NCI-H1105 (cell line): ENCODE results near the gene RTCA.
"Not testable (repeated sequence)": the region's sequence is repeated elsewhere in the genome, so short reads cannot be mapped to it uniquely, and the experiment has no call there.

Experiments used
- DNase-seq: peaks from one replicate; lab custom pipeline; 2025; lab: John Stamatoyannopoulos, UW

The RTCA gene

GRCh38 chr1:100265931-100266740, at the start of gene RTCA:
RTCA (plus strand) TSS chr1:100266216; CDS start chr1:100266376, 160 bp downstream.
- DNase-seq = peak; percentile 98

DNA sequence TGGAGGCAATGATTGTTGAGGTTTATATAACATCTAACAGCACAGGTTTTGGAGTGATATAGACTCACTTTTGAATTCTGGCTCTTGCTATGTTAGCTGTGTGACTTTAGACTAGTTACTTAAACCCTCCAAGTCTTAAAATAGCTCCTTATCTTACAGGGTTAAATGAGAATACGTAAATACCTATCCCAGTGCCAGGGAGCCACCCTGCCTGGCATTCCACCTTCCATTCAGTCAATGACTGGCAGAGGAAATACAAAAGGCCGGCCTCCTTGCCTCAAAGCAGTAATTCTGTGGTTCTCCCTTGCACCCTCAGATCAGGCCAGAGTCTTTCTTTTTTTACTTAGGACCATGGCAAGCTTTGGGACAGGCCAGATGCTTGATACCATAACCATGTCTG, 48.2 kb upstream of the RTCA start:
- DNase-seq = no peak

DNA sequence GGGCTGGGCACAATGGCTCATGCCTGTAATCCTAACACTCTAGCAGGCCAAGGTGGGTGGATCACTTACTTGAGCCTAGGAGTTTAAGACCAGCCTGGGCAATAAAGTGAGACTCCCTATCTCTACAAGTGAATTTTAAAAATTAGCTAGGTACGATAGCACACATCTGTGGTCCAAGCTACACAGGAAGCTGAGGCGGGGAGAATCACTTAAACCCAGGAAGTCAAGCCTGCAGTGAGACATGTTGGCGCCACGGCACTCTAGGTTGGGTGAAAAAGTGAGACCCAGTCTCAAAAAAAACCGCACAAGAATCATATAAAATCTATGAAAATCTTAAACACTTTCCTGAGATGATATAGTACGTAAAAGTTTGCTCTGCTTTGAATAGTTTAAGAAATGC, 46.6 kb upstream of the RTCA start:
- DNase-seq = no peak

GRCh38 chr1:100219883-100220282, 46.1 kb upstream of the RTCA start:
- DNase-seq = no peak

DNA sequence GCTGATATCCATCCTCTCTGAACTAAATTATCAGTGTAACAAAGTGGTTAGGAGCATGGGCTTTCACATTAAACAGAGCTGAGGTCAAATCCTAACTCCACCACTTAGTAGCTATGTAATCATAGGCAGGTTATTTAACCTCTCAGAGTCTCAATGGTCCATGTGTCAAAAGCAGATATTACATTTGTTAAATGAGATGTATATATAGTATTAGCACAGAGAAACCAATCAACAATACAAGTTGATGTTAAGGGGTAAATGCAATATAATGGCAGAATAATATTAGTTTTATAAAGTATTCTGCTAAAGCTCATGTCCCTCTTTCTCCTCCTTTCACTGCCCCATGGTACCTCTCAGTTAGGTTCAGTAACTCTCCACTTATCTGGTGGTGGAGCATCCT, 43.6 kb upstream of the RTCA start:
- DNase-seq = no peak

DNA sequence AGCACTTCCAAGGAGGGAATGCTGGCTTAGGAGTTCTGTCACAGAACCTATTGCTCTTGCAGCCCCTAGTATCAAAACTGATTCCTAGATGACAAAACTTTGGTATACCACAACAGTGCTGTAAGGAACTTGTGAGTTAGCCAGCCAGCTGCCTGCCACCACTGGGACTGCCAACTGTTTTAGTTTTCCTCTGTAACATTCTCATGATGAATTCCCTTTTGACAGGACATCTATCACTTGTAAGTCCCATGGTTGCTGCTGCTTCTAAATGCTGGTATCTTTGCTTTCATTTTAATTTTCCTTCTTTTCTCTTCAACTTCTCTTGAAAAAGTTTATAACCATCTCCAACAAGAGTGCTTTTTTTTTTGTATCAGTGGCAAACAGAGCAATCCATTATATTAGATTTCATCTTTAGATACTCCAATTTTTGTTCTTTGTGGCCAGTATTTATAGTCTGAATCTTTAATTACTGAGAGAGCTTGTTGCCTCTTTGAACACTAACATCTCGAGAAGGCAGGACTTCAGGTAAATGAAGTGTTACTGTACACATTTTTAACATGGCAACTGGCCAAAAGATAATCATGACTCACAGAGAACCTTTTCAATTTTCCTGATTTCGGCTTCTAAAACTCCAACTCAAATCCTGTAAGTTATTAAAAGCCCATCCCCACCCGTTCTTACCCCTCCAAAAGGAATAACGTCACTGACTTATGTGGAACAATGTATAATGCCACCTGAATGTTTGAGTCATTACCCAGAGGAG, 36.2 kb upstream of the RTCA start:
- no peak for DNase-seq

GRCh38 chr1:100230765-100231164, 35.3 kb upstream of the RTCA start:
- DNase-seq = no peak

GRCh38 chr1:100231721-100232120, 34.3 kb upstream of the RTCA start:
- no peak for DNase-seq

DNA sequence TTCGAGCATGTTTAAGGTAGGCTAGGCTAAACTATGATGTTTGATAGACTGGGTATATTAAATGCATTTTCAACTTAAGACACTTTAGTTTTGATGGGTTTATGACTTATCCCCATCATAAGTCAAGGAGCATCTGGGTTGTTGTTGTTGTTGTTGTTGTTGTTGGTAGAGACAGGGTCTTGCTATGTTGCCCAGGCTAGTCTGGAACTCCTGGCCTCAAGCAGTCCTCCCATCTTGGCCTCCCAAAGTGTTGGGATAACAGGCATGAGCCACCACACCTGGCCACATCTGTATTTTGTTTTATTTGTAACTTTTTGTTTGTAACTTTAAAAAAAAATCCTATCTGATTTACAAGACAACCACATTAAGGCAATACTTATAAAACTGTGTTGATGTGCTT, 33.9 kb upstream of the RTCA start:
- no peak for DNase-seq

DNA sequence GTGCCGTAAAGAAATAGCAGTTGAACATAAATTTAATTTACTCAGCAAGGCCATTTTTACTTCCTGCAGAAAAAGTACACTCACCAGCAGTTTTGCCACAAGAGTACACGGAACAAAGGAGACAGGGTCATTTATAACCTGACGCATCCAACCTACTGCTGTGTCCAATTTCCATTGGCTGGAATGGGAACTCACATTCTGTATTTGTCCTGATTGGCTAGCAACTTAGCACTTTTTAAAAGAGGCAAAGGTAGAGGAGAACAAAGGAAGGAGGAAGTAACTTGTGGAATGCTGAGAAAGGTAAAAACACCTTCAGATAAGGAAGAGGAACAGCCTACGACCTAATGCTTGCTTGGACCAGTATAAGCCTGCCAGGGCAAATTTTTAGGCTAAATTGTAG, 32.5 kb upstream of the RTCA start:
- not testable (repeated sequence) for DNase-seq

- DNase-seq = no peak
Measured at GRCh38 chr1:100234432-100234831, 31.6 kb upstream of the RTCA start.

DNA sequence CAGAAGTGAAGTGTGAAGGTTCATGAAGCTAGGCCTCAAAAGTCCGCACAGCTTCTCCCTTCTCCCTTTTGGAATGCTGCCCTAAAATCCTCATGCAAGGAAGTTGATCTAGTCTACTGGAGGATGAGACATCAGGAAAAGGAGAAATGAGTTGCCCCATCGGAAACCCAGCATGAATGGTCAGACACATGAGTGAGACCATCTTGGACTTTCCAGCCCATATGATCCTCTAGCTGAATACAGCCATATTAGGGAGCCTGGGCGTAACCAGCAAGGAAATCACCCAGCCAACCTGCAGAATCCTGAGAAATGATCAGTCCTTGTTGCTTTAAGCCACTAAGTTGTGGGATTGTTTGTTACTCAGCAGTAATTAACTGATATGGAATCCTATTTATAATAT, 28.9 kb upstream of the RTCA start:
- DNase-seq = no peak

GRCh38 chr1:100239961-100240360, 26.1 kb upstream of the RTCA start:
- no peak for DNase-seq

DNA sequence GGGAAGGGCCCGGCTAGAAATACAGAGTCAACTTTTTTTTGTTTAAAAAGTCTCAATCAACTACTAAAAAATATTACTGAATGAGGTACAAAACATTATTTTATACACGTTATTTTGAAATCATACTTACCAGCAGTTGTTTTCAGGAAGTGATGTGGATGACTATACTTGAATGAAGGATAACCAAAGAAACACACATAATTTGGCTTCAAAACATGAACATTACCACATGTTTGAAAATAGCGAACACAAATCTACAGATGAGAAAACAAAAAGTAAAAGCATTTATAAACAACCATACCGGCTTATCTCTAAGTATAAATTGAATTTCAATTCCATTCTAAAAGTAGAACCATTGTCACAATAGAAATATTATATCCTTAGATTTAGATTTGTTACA, 25.4 kb upstream of the RTCA start:
- no peak for DNase-seq

DNA sequence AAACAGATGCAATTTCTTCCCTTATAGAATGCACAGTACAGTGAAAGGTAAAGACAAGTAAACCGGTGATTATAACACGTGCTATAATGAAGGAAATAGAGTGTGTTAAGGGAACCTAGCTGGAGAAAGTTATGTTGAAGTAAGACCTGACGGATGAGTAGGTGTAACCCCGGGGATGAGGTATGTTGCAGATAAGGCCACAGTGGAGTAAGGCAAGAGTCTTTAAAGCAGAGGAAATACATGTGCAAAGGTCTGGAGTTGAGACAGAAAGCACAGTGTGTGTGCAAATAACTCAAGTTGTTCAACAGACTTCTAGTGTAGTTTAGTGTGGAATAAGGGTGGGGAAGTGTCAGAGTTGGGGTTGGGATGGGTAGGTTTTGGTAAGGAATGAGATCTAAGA, 19.3 kb upstream of the RTCA start:
- DNase-seq = no peak

DNA sequence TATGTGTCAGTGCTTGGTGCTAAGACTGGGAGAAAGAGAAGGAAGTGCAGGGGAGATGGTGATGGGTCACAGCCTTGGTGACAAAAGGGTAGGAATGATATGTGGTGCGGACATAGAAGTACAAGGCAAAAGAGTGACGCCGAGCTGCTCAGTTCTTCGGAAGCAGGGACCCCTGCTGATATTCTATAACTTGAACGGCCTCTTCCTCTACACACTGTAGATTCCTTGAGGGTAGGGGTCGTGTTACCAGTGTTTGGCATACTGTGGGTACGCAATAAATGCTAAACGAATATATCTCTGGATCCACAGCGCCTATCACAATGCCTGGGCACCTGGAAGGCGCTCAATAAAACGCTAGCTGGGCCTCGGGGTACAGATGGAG, 16.9 kb upstream of the RTCA start:
- no peak for DNase-seq

- DNase-seq = peak; percentile 97
Measured at GRCh38 chr1:100249537-100250257, 16.3 kb upstream of the RTCA start, which contains the start of gene DBT. DBT (minus strand) TSS chr1:100249834; CDS start chr1:100249820, 14 bp downstream.

DNA sequence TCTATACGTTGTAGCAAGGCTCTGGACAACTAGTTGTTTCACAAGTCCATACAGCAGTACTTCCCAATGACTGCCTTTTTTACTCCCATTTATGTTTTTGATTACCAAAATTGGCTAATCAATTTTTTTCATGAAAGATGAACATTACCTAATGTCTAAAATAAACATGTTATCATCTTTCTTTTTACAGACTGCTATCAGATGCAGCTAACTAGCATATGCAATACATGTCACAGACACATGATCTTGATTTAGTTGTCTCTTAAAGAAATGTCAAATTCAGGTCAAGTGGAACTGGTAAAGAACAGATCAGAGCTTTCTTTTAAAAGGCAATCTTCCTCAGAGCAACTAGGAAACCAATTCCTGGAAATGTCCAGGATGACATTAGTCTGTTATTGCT, 15.8 kb upstream of the RTCA start:
- no peak for DNase-seq

DNA sequence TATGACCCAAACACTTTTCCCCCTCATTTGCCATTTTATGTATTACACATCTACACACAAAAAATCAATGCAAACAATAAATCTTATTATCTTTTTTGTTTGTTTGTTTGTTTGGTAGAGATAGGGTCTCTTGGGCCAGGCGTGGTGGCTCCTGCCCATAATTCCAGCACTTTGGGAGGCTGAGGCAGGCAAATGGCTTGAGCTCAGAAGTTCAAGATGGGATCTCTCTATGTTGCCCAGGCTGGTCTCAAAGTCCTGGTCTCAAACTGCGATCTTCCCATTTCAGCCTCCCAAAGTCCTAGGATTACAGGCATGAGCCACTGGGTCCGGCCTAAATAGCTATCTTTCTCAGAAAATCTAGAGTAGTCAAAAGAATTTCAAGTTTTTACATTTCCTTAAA, 15.2 kb upstream of the RTCA start:
- DNase-seq = no peak

DNA sequence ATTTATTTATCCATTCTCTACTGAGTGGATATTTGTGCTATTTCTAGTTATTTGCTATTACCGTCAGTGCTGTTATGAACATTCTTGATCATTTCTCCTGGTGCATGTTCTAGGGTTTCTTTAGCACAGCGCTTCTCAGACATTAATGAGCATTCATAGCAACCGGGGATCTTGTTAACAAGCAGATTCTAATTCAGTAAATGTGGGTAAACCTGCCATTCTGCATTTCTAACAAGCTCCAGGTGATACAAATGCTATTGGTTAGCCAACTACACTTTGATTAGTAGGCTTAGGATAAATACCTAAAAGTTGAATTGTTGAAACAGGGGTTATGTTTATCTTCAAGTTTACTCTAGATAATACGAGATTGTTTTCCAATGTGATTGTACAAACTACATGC, 13.1 kb upstream of the RTCA start:
- DNase-seq = no peak

- DNase-seq = no peak
Measured at GRCh38 chr1:100253552-100253951, 12.5 kb upstream of the RTCA start.

DNA sequence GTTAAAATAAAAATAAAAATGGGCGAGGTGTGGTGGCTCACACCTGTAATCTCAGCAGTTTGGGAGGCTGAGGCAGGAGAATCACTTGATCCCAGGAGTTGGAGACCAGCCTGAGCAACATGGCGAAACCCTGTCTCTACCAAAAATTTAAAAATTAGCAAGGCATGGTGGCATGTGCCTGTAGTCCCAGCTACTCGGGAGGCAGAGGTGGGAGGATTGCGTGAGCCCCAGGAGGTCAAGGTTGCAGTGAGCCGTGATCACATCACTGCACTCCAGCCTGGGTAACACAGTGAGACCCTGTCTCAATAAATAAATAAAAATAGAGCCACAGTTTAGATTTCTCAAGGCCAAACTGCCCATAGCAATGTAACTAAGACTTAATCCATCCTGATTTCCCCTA, 9.7 kb upstream of the RTCA start:
- DNase-seq = not testable (repeated sequence)

- DNase-seq = not testable (repeated sequence)
Measured at GRCh38 chr1:100258427-100258826, 7.6 kb upstream of the RTCA start.
